IMR-90 (cell line): ENCODE data around the gene ATF6B. TPM values are rescaled to one million over a fixed set of nuclear protein-coding genes. Genes with fewer than 3 reads are reported as not detected.
A peak's percentile ranks its signal among the peaks of the same experiment; 100 is the strongest.

Experiments used
- ATAC-seq: fragments of 200-7000 bp; cut with Tn5 transposase; 2 replicates; pipeline ENCODE4 v1.9.1; 2020; ENCODE audit warnings: low read depth, mild to moderate bottlenecking, moderate library complexity
- BruUV-seq: library from RNA; stranded (reverse); fragments of 400-500 nt; replicated peaks from 2 replicates; lab custom pipeline; 2021; lab: Mats Ljungman, UMichigan
- CTCF ChIA-PET: fragments of 300-600 bp; formaldehyde crosslinking; extraction: SDS; loops from one replicate; lab custom pipeline; 2021; ENCODE audit warnings: antibody characterized with exemption; lab: Yijun Ruan, JAX
- POLR2A ChIA-PET: fragments of 300-600 bp; sonication (Branson Sonifier 250); formaldehyde crosslinking; loops from one replicate; lab custom pipeline; 2022; ENCODE audit warnings: antibody characterized with exemption; ENCODE audit not compliant: unreplicated experiment; lab: Charles Lee
- DNase-seq: peaks from one replicate; pipeline ENCODE4 v3.0.0; 2013
- H2AFZ ChIP-seq: replicated peaks from 2 replicates; pipeline ENCODE3; 2013; ENCODE audit warnings: low read length, mild to moderate bottlenecking; ENCODE audit not compliant: poor library complexity
- H2AK5ac ChIP-seq: 2 replicates; pipeline ENCODE4 v1.6.1; 2013; ENCODE audit warnings: low read depth, low read length, inconsistent platforms
- H2AK9ac ChIP-seq: replicated peaks from 2 replicates; pipeline ENCODE3; 2013; ENCODE audit warnings: mild to moderate bottlenecking, low read depth, low read length, moderate library complexity; ENCODE audit not compliant: poor library complexity
- H2BK120ac ChIP-seq: 2 replicates; pipeline ENCODE4 v1.6.1; 2013; ENCODE audit warnings: low read depth, low read length, inconsistent platforms
- H2BK15ac ChIP-seq: 3 replicates; pipeline ENCODE4 v1.6.1; 2013; ENCODE audit warnings: low read depth, low read length, inconsistent platforms
- H2BK20ac ChIP-seq: 2 replicates; pipeline ENCODE4 v1.6.1; 2013; ENCODE audit warnings: low read depth, mild to moderate bottlenecking, inconsistent platforms, low read length, moderate library complexity
- H2BK5ac ChIP-seq: 2 replicates; pipeline ENCODE4 v1.6.1; 2013; ENCODE audit warnings: mild to moderate bottlenecking, low read depth, low read length, inconsistent platforms; ENCODE audit not compliant: poor library complexity, severe bottlenecking
- H3K14ac ChIP-seq: replicated peaks from 2 replicates; pipeline ENCODE4 v1.6.1; 2013; ENCODE audit warnings: low read depth, low read length, inconsistent platforms
- H3K18ac ChIP-seq: 2 replicates; pipeline ENCODE4 v1.6.1; 2013; ENCODE audit warnings: low read depth, low read length, control low read depth
- H3K23ac ChIP-seq: 2 replicates; pipeline ENCODE4 v1.6.1; 2013; ENCODE audit warnings: low read depth, low read length, inconsistent platforms
- H3K27ac ChIP-seq: 2 replicates; pipeline ENCODE4 v1.5.1; 2013; ENCODE audit warnings: mild to moderate bottlenecking, control low read depth, low read length; ENCODE audit not compliant: insufficient read depth
- H3K27me3 ChIP-seq: 2 replicates; pipeline ENCODE4 v1.6.1; 2013; ENCODE audit warnings: low read length; ENCODE audit not compliant: control insufficient read depth, insufficient read depth
- H3K36me3 ChIP-seq: 2 replicates; pipeline ENCODE4 v1.6.1; 2013; ENCODE audit warnings: low read length, mixed read lengths; ENCODE audit not compliant: control insufficient read depth, insufficient read depth
- H3K4ac ChIP-seq: 2 replicates; pipeline ENCODE4 v1.6.1; 2013; ENCODE audit warnings: low read depth, low read length, inconsistent platforms
- H3K4me1 ChIP-seq: 2 replicates; pipeline ENCODE4 v1.6.1; 2013; ENCODE audit warnings: low read length, mixed read lengths; ENCODE audit not compliant: control insufficient read depth, insufficient read depth
- H3K4me2 ChIP-seq: 2 replicates; pipeline ENCODE4 v1.6.1; 2013; ENCODE audit warnings: low read depth, mild to moderate bottlenecking, control low read depth, low read length, moderate library complexity
- H3K4me3 ChIP-seq: 2 replicates; pipeline ENCODE4 v1.5.1; 2013; ENCODE audit warnings: low read depth, mild to moderate bottlenecking, control low read depth, low read length, moderate library complexity; ENCODE audit not compliant: insufficient read depth
- H3K56ac ChIP-seq: 2 replicates; pipeline ENCODE4 v1.6.1; 2013; ENCODE audit warnings: low read length, inconsistent platforms; ENCODE audit not compliant: insufficient read depth; ENCODE audit errors: extremely low read depth
- H3K79me1 ChIP-seq, 2 experiments: 2 replicates each; pipeline ENCODE4 v1.6.1; 2013; ENCODE audit warnings: low read length in 2 of 2, inconsistent platforms in 1 of 2, low read depth in 1 of 2
- H3K9ac ChIP-seq: 2 replicates; pipeline ENCODE4 v1.6.1; 2013; ENCODE audit warnings: low read depth, low read length, control low read depth
- H3K9me1 ChIP-seq: 2 replicates; pipeline ENCODE4 v1.6.1; 2013; ENCODE audit warnings: low read length, inconsistent platforms; ENCODE audit not compliant: insufficient read depth
- H3K9me3 ChIP-seq: 2 replicates; pipeline ENCODE4 v1.6.1; 2013; ENCODE audit warnings: low read length; ENCODE audit not compliant: control insufficient read depth, insufficient read depth
- H4K20me1 ChIP-seq: 2 replicates; pipeline ENCODE4 v1.6.1; 2013; ENCODE audit warnings: low read length, inconsistent platforms; ENCODE audit not compliant: insufficient read depth
- H4K5ac ChIP-seq: 2 replicates; pipeline ENCODE4 v1.6.1; 2013; ENCODE audit warnings: mild to moderate bottlenecking, low read depth, low read length, control low read depth
- H4K8ac ChIP-seq, 2 experiments: 2 replicates each; pipeline ENCODE4 v1.6.1; 2013; ENCODE audit warnings: low read depth in 2 of 2, low read length in 2 of 2, control low read depth in 1 of 2, inconsistent platforms in 1 of 2
- H4K91ac ChIP-seq: 2 replicates; pipeline ENCODE4 v1.6.1; 2013; ENCODE audit warnings: low read depth, low read length, inconsistent platforms; ENCODE audit not compliant: insufficient read depth
- FOS ChIP-seq: fragments of 150-350 bp; IDR thresholded peaks from 2 replicates; pipeline ENCODE4 v1.6.1; 2016; ENCODE audit warnings: low read depth, low read length
- MAFK ChIP-seq: IDR thresholded peaks from 2 replicates; pipeline ENCODE4 v1.6.1; 2012; ENCODE audit warnings: low read depth, low read length, improper control_type of control experiment
- WGBS, 2 experiments: methylation state at CpG; one replicate each; pipeline versions ENCODE4 v1.1.5 to v1.1.7; 2013; ENCODE audit warnings: missing lambda C conversion rate in 2 of 2; ENCODE audit not compliant: insufficient read length in 1 of 2; ENCODE audit errors: extremely low coverage in 2 of 2; 5-methylcytosine and 5-hydroxymethylcytosine counted together
- dilution Hi-C: fragments of 300-500 bp; cut with HindIII; formaldehyde crosslinking; loops from one replicate; pipeline ENCODE4 v1.14.3; 2018; ENCODE audit warnings: low sequenced_read_pairs; ENCODE audit not compliant: unreplicated experiment
- in situ Hi-C: fragments of 300-500 bp; cut with MboI; formaldehyde crosslinking; loops from 3 replicates; pipeline ENCODE4 v1.14.3; 2019; ENCODE audit warnings: low sequenced_read_pairs, inconsistent platforms, mixed read lengths
- intact Hi-C: fragments of 100-400 bp; cut with micrococcal nuclease; formaldehyde crosslinking; loops from 2 replicates; pipeline ENCODE4 v1.10.0; 2022
- polyA plus RNA-seq, 3 experiments: library from polyadenylated mRNA; depleted of rRNA; stranded (reverse); fragments of >200 nt; gene quantifications; 2 replicates each; pipeline ENCODE4 v1.2.3, GENCODE V29; 2012; ENCODE audit warnings: low replicate concordance in 1 of 3
- total RNA-seq: library from RNA; depleted of rRNA; stranded (reverse); fragments of >200 nt; gene quantifications from 2 replicates; pipeline ENCODE4 v1.2.3, GENCODE V29; 2012

ATF6B gene
- total and polyA plus RNA-seq, 2 of the 4 experiments (the other 2 are of a cell fraction): 7.9 to 69.6 TPM

- no peaks in the 10 kb centered on the region for H3K9me3 ChIP-seq
- no peak overlapping the region for H3K4me2 ChIP-seq
- no TSS peak for BruUV-seq
- peaks cover 16% of the 10 kb centered on the region for H3K36me3 ChIP-seq
- H2BK20ac ChIP-seq: no peak overlapping the region
- H4K5ac ChIP-seq: no peak overlapping the region
- H3K9ac ChIP-seq: no peak overlapping the region
- intact Hi-C loops: loop anchor here (10.0 kb wide), 1 partner anchor 112 kb away; no protein-coding TSS in a partner anchor
- H3K9me1 ChIP-seq: no peaks in the 10 kb centered on the region
- no peak overlapping the region for H2AFZ ChIP-seq
- in situ Hi-C loops: loop anchor here (5.0 kb wide), 1 partner anchor 40 kb away; no protein-coding TSS in a partner anchor
- no peak for TF ChIP-seq FOS
- peak; percentile 69 for TF ChIP-seq MAFK
- no peak overlapping the region for H3K4me3 ChIP-seq
- CTCF ChIA-PET: no interaction called here
- H3K4me1 ChIP-seq: peaks cover 21% of the 10 kb centered on the region
- peaks cover 6 to 34% of the 10 kb centered on the region in 2 experiments for H3K79me1 ChIP-seq
- H4K8ac ChIP-seq: no peak overlapping the region
- H3K27ac ChIP-seq: no peak overlapping the region
- H4K91ac ChIP-seq: no peak overlapping the region
- H2BK120ac ChIP-seq: no peak overlapping the region
- no CpG with 5 or more reads among the region's 9 CpGs for WGBS, 2 experiments
- ATAC-seq: no peak
- H3K23ac ChIP-seq: no peak overlapping the region
- no peak overlapping the region for H3K56ac ChIP-seq
- POLR2A ChIA-PET: interaction anchor here (0.7 kb wide), 1 partner anchor 29 kb away, joined by 3 read pairs; the partner anchor contains the start of gene ATF6B
- no peak overlapping the region for H2BK5ac ChIP-seq
- H3K27me3 ChIP-seq: no peaks in the 10 kb centered on the region
- no peak overlapping the region for H2AK9ac ChIP-seq
- H2BK15ac ChIP-seq: no peak overlapping the region
- no peak overlapping the region for H3K4ac ChIP-seq
- DNase-seq: no peak
- H2AK5ac ChIP-seq: no peak overlapping the region
- H4K20me1 ChIP-seq: no peaks in the 10 kb centered on the region
- dilution Hi-C loops: no loop called here
- no peak overlapping the region for H3K18ac ChIP-seq
- no peak overlapping the region for H3K14ac ChIP-seq
These were observed 28.8 kb upstream of the ATF6B start for GRCh38 chr6:32156891-32157290.
